NCI-H2107 (cell line): ENCODE measurements around the gene MAPK8IP2.

ENCODE experiments used
- DNase-seq: peaks from one replicate; lab custom pipeline; 2025; lab: John Stamatoyannopoulos, UW

Gene MAPK8IP2

GRCh38 chr22:50575426-50575941, 25.1 kb upstream of the MAPK8IP2 start:
- no peak for DNase-seq

- no peak for DNase-seq
These were observed 24.5 kb upstream of the MAPK8IP2 start for GRCh38 chr22:50576070-50576469.

GRCh38 chr22:50576806-50577696, 23.5 kb upstream of the MAPK8IP2 start:
- DNase-seq, result no peak

- DNase-seq, result no peak
These were observed 23.0 kb upstream of the MAPK8IP2 start for GRCh38 chr22:50577697-50577986.

GRCh38 chr22:50577987-50578775, 22.4 kb upstream of the MAPK8IP2 start, which contains the start of gene CPT1B:
Gene CPT1B (minus strand): TSS chr22:50578427. CDS start chr22:50577915, 512 bp downstream.
- DNase-seq, result no peak

- DNase-seq, result no peak
These were observed 21.8 kb upstream of the MAPK8IP2 start for GRCh38 chr22:50578776-50579310.

- DNase-seq, result no peak
These were observed 20.8 kb upstream of the MAPK8IP2 start for GRCh38 chr22:50579752-50580151.

GRCh38 chr22:50581031-50581949, 19.3 kb upstream of the MAPK8IP2 start:
- no peak for DNase-seq

GRCh38 chr22:50581950-50582492, 18.6 kb upstream of the MAPK8IP2 start:
- DNase-seq, result no peak

GRCh38 chr22:50582493-50583293, 17.9 kb upstream of the MAPK8IP2 start, which contains the start of gene CHKB:
Gene CHKB (minus strand): TSS chr22:50582849. CDS start chr22:50582781, 68 bp downstream.
- peak; percentile 87 for DNase-seq

- no peak for DNase-seq
These were observed 17.2 kb upstream of the MAPK8IP2 start for GRCh38 chr22:50583294-50583861.

- DNase-seq, result no peak
These were observed 16.2 kb upstream of the MAPK8IP2 start for GRCh38 chr22:50584106-50585096.

GRCh38 chr22:50585238-50585637, 15.4 kb upstream of the MAPK8IP2 start:
- DNase-seq, result no peak

- DNase-seq, result no peak
These were observed 14.8 kb upstream of the MAPK8IP2 start for GRCh38 chr22:50585781-50586180.

- no peak for DNase-seq
These were observed 14.2 kb upstream of the MAPK8IP2 start for GRCh38 chr22:50586416-50586815.

GRCh38 chr22:50587407-50587806, 13.2 kb upstream of the MAPK8IP2 start:
- no peak for DNase-seq

- no peak for DNase-seq
These were observed 5.4 kb upstream of the MAPK8IP2 start for GRCh38 chr22:50595189-50595588.

GRCh38 chr22:50597097-50597496, 3.5 kb upstream of the MAPK8IP2 start:
- no peak for DNase-seq
